ENCODE measurements around the gene UTS2. TPM values are rescaled to one million over a fixed set of nuclear protein-coding genes. Genes with fewer than 3 reads are reported as not detected.

The UTS2 gene
- total and polyA plus RNA-seq, 2 of the 4 experiments (the other 2 are of a cell fraction) = not detected

GRCh38 chr1:7898962-7899361 lies 46.1 kb upstream of the UTS2 start:
- H2BK15ac ChIP-seq (ENCODE audit: low read depth, low read length) = no peak overlapping the region
- no peak overlapping the region for H4K91ac ChIP-seq (ENCODE audit: insufficient read depth, low read depth, low read length)
- ChIA-PET CTCF (no interaction called here), POLR2A (ENCODE audit: unreplicated experiment) (no interaction called here)
- no peaks in the 10 kb centered on the region for H3K79me1 ChIP-seq (ENCODE audit: low read depth in 1 of 2, low read length in 2 of 2)
- dilution Hi-C loops (cut with HindIII; ENCODE audit: low sequenced_read_pairs, unreplicated experiment) = no loop called here
- no peak overlapping the region for H3K9ac ChIP-seq (ENCODE audit: low read depth, low read length)
- no peak overlapping the region for H3K4me2 ChIP-seq (ENCODE audit: low read depth, low read length)
- in situ Hi-C loops (cut with MboI; ENCODE audit: low sequenced_read_pairs) = no loop called here
- H3K23ac ChIP-seq (ENCODE audit: low read depth, low read length) = no peak overlapping the region
- no peak overlapping the region for H4K8ac ChIP-seq (ENCODE audit: low read depth in 2 of 2, low read length in 2 of 2)
- H2BK120ac ChIP-seq (ENCODE audit: low read depth, low read length) = no peak overlapping the region
- WGBS, 2 experiments (ENCODE audit: extremely low coverage in 2 of 2, insufficient read length in 1 of 2) = no CpG with 5 or more reads among the region's 5 CpGs
- no peak overlapping the region for H3K4ac ChIP-seq (ENCODE audit: low read depth, low read length)
- intact Hi-C loops (cut with micrococcal nuclease) = no loop called here
- H2BK20ac ChIP-seq (ENCODE audit: low read depth, low read length) = no peak overlapping the region
- no peak overlapping the region for H4K5ac ChIP-seq (ENCODE audit: low read depth, low read length)
- no peak overlapping the region for H3K56ac ChIP-seq (ENCODE audit: extremely low read depth, insufficient read depth, low read length)
- no peak overlapping the region for H2BK5ac ChIP-seq (ENCODE audit: low read depth, low read length, poor library complexity, severe bottlenecking)
- H3K9me1 ChIP-seq (ENCODE audit: insufficient read depth, low read length) = no peaks in the 10 kb centered on the region; the same call in 1 of the 2 replicates
- no peak overlapping the region for H3K4me3 ChIP-seq (ENCODE audit: insufficient read depth, low read depth, low read length)
- no peak overlapping the region for H3K18ac ChIP-seq (ENCODE audit: low read depth, low read length)
- TF ChIP-seq RAD21 (IDR thresholded peaks at IDR 0.05; ENCODE audit: low read length) (no peak), CHD1 (IDR thresholded peaks at IDR 0.05; ENCODE audit: low read depth, low read length) (no peak), RCOR1 (IDR thresholded peaks at IDR 0.05; ENCODE audit: insufficient replicate concordance, low read length) (no peak), USF2 (IDR thresholded peaks at IDR 0.05; ENCODE audit: low read depth, low read length) (no peak), MXI1 (IDR thresholded peaks at IDR 0.05; ENCODE audit: borderline replicate concordance, low read depth, low read length) (no peak), RFX5 (IDR thresholded peaks at IDR 0.05; ENCODE audit: low read depth, low read length) (no peak), POLR2A (IDR thresholded peaks at IDR 0.05; ENCODE audit: low read depth, low read length) (no peak), MAFK (IDR thresholded peaks at IDR 0.05; ENCODE audit: low read depth, low read length) (no peak), FOS (IDR thresholded peaks at IDR 0.05; ENCODE audit: low read depth, low read length) (no peak)
- DNase-seq (no peak), ATAC-seq (ENCODE audit: low read depth) (no peak)
- no TSS peak for BruUV-seq (replicated peaks)
- H2AK9ac ChIP-seq (replicated peaks; ENCODE audit: low read depth, low read length, poor library complexity) = no peak overlapping the region
- H3K27me3 ChIP-seq (ENCODE audit: control insufficient read depth, insufficient read depth, low read length) = no peaks in the 10 kb centered on the region
- no peak overlapping the region for H3K14ac ChIP-seq (replicated peaks; ENCODE audit: low read depth, low read length)
- H3K36me3 ChIP-seq (ENCODE audit: control insufficient read depth, insufficient read depth, low read length) = no peaks in the 10 kb centered on the region
- peaks cover 2% of the 10 kb centered on the region for H3K4me1 ChIP-seq (ENCODE audit: control insufficient read depth, insufficient read depth, low read length)
- no peaks in the 10 kb centered on the region for H3K9me3 ChIP-seq (ENCODE audit: control insufficient read depth, insufficient read depth, low read length)
- no peaks in the 10 kb centered on the region for H4K20me1 ChIP-seq (ENCODE audit: insufficient read depth, low read length)
- H2AK5ac ChIP-seq (ENCODE audit: low read depth, low read length) = no peak overlapping the region
- no peak overlapping the region for H3K27ac ChIP-seq (ENCODE audit: insufficient read depth, low read length)
- H2AFZ ChIP-seq (replicated peaks; ENCODE audit: low read length, poor library complexity) = no peak overlapping the region
